GM12872 (cell line): ENCODE results near the gene CSK.

Experiments
- CTCF ChIP-seq: IDR thresholded peaks from 3 replicates; pipeline ENCODE4 v1.5.1; 2011; ENCODE audit warnings: low read depth, mild to moderate bottlenecking, low read length, moderate library complexity; ENCODE audit not compliant: insufficient read depth

The CSK gene

GRCh38 chr15:74820056-74820455 is 38.2 kb downstream of the CSK start:
- no peak for TF ChIP-seq CTCF

GRCh38 chr15:74821091-74821789 is 39.4 kb downstream of the CSK start:
- TF ChIP-seq CTCF = no peak

GRCh38 chr15:74821790-74822158 is 39.9 kb downstream of the CSK start:
- no peak for TF ChIP-seq CTCF

GRCh38 chr15:74822233-74822632 is 40.4 kb downstream of the CSK start:
- TF ChIP-seq CTCF = no peak

- TF ChIP-seq CTCF = no peak
These were observed 41.4 kb downstream of the CSK start for GRCh38 chr15:74823324-74823723.

- TF ChIP-seq CTCF = no peak
These were observed 43.1 kb downstream of the CSK start for GRCh38 chr15:74824976-74825375.

- TF ChIP-seq CTCF = no peak
These were observed 44.0 kb downstream of the CSK start for GRCh38 chr15:74825866-74826265.
